Measurements from ENCODE around the gene RDH5. TPM values are rescaled to one million over a fixed set of nuclear protein-coding genes. Genes with fewer than 3 reads are reported as not detected.

The RDH5 gene
- polyA plus RNA-seq, 1 of the 3 experiments (the other 2 are of a cell fraction), result 5.2 TPM

DNA sequence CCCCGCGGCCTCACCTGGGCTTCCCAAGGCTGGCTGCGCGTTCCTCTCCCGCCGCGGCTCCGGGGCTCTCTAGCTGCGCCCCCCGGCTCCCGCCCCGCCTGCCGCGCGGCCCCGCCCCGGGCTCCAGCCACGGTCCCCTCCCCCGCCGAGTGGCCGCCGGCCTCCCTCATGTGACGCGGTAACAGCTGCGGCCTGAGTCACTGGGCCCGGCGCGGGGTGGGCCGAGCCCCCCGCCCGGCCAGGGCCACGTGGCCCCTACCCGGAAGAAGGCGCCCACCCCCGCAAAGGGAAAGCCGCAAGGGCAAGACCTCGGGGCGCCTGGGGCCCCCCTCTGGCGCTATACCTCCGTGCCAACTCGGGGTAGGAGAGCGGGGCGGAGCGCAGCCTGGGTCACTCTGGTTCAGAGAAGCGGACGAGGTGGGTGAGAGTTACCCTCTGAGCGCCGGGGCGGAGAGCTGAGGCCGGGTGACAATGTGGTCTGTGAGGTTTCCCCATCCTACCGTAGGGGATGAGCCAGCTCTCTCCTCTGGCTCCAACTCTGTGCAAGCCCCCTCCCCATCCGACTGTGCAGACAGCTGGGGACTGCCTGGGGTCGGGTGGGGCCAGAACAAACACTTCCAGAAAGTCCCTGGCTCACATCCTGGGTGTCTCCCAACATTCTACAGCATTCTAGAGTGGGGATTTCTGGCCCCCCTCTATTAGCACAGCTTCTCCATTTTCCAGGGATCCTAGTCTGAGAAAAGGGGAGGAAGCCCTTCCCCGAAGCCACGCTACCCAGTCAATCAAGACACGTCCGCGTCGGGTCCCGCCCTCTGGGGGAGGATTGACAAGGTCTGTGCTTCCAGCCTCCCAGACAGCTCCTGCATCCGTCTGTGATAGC lies 9.0 kb downstream of the RDH5 start, which contains the start of gene CD63:
Gene CD63 (minus strand): TSS at position 71 of the 880 bp plus-strand sequence. CDS start 668 bp downstream, outside the sequence.
- peak within 1 kb of the TSS; percentile 97 to 100 for H3K27ac ChIP-seq (ENCODE audit: low read depth in 2 of 2, low read length in 1 of 2)
- H3K9me3 ChIP-seq, result no peaks in the 10 kb centered on the region
- peak within 1 kb of the TSS; percentile 83 for H3K9ac ChIP-seq
- peak within 1 kb of the TSS; percentile 84 for H2AFZ ChIP-seq (ENCODE audit: low read depth)
- CTCF ChIA-PET, result interaction anchor here (0.8 to 4.6 kb wide), 12 partner anchors 9 to 460 kb away, joined by 3 to 47 read pairs (median 4); partner anchors contain the start of genes RDH5 and SMARCC2
- peak; percentile 93 for DNase-seq
- WGBS (ENCODE audit: low lambda C conversion rate), result 1% methylated on average over 10 of the region's 61 CpGs
- H3K9me2 ChIP-seq, result no peaks in the 10 kb centered on the region
- POLR2A ChIA-PET, result interaction anchor here (0.6 to 2.5 kb wide), 18 partner anchors 8 to 388 kb away, joined by 3 to 14 read pairs (median 4); partner anchors contain the start of genes BLOC1S1, DNAJC14, ORMDL2 and PA2G4
- peaks cover 39% of the 10 kb centered on the region for H4K20me1 ChIP-seq (ENCODE audit: insufficient read depth)
- H3K4me2 ChIP-seq, result peak within 1 kb of the TSS; percentile 97
- peak within 1 kb of the TSS; percentile 74 to 97 for H3K4me3 ChIP-seq (ENCODE audit: low read depth in 2 of 2, low read length in 1 of 2)
- peaks cover 31% of the 10 kb centered on the region for H3F3A ChIP-seq (replicated peaks; ENCODE audit: insufficient read depth)
- H3K79me2 ChIP-seq (ENCODE audit: insufficient read depth), result peaks cover 47% of the 10 kb centered on the region
- H3K36me3 ChIP-seq (replicated peaks in 1 of 2; ENCODE audit: control insufficient read depth in 1 of 2, insufficient read depth in 2 of 2, low read length in 1 of 2), result peaks cover 24 to 30% of the 10 kb centered on the region in 2 experiments
- peaks cover 0 to 26% of the 10 kb centered on the region in 2 experiments; a peak in 1 of 4 replicates for H3K4me1 ChIP-seq (ENCODE audit: control insufficient read depth in 1 of 2, insufficient read depth in 2 of 2, low read depth in 1 of 2, low read length in 1 of 2)
- no peaks in the 10 kb centered on the region for H3K27me3 ChIP-seq (ENCODE audit: insufficient read depth)
- TF ChIP-seq, protein P1, sequence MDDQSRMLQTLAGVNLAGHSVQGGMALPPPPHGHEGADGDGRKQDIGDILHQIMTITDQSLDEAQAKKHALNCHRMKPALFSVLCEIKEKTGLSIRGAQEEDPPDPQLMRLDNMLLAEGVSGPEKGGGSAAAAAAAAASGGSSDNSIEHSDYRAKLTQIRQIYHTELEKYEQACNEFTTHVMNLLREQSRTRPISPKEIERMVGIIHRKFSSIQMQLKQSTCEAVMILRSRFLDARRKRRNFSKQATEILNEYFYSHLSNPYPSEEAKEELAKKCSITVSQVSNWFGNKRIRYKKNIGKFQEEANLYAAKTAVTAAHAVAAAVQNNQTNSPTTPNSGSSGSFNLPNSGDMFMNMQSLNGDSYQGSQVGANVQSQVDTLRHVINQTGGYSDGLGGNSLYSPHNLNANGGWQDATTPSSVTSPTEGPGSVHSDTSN (IDR thresholded peaks at IDR 0.05), result peak; percentile 98
- TF ChIP-seq, protein P2, sequence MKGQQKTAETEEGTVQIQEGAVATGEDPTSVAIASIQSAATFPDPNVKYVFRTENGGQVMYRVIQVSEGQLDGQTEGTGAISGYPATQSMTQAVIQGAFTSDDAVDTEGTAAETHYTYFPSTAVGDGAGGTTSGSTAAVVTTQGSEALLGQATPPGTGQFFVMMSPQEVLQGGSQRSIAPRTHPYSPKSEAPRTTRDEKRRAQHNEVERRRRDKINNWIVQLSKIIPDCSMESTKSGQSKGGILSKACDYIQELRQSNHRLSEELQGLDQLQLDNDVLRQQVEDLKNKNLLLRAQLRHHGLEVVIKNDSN (IDR thresholded peaks at IDR 0.05; ENCODE audit: borderline replicate concordance, low read depth), result peak; percentile 90
- TF ChIP-seq CHD2 (IDR thresholded peaks at IDR 0.05; ENCODE audit: low read length, partially characterized antibody) (peak; percentile 36), RCOR1 (IDR thresholded peaks at IDR 0.05; ENCODE audit: low read length) (no peak), NFIC (IDR thresholded peaks at IDR 0.05; ENCODE audit: borderline replicate concordance) (0 out of 2 replicates have a peak, but pooled peaks have one; percentile 51), FOXJ3 (CRISPR knock-in tag; IDR thresholded peaks at IDR 0.05) (no peak), TCF12 (IDR thresholded peaks at IDR 0.05) (peak; percentile 63), NRF1 (IDR thresholded peaks at IDR 0.05; ENCODE audit: low read depth, low read length) (no peak), ELF1 (IDR thresholded peaks at IDR 0.05) (peak; percentile 88), JUND (IDR thresholded peaks at IDR 0.05) (peak; percentile 55; the same call in 1 of the 2 replicates), FOXM1 (IDR thresholded peaks at IDR 0.05; ENCODE audit: low read depth) (no peak), EZH2phosphoT487 (IDR thresholded peaks at IDR 0.05; ENCODE audit: borderline replicate concordance, low read depth) (no peak), EP300 (IDR thresholded peaks at IDR 0.05; ENCODE audit: borderline replicate concordance in 1 of 2, low read depth in 1 of 2, low read length in 1 of 2) (peak in 1 of 2 experiments; percentile 6; a peak in 1 of 4 replicates), GABPA (IDR thresholded peaks at IDR 0.05; ENCODE audit: low read depth) (no peak), FOSL2 (IDR thresholded peaks at IDR 0.05; ENCODE audit: borderline replicate concordance, low read depth) (peak; percentile 74; the same call in 1 of the 2 replicates), POLR2AphosphoS5 (IDR thresholded peaks at IDR 0.05; ENCODE audit: low read depth, low read length) (peak; percentile 54; the same call in 1 of the 2 replicates), TAF1 (IDR thresholded peaks at IDR 0.05; ENCODE audit: borderline replicate concordance, low read depth, low read length) (peak; percentile 65; the same call in 1 of the 2 replicates), RFX5 (IDR thresholded peaks at IDR 0.05; ENCODE audit: low read length) (no peak), TEAD4 (IDR thresholded peaks at IDR 0.05; ENCODE audit: borderline replicate concordance, insufficient read depth) (peak; percentile 37), MXI1 (IDR thresholded peaks at IDR 0.05; ENCODE audit: low read depth, low read length) (peak; percentile 84), GATA2 (CRISPR knock-in tag; IDR thresholded peaks at IDR 0.05) (no peak), SIN3A (IDR thresholded peaks at IDR 0.05; ENCODE audit: borderline replicate concordance, low read depth, low read length) (peak; percentile 84; the same call in 1 of the 2 replicates)
- TF ChIP-seq, protein P3, sequence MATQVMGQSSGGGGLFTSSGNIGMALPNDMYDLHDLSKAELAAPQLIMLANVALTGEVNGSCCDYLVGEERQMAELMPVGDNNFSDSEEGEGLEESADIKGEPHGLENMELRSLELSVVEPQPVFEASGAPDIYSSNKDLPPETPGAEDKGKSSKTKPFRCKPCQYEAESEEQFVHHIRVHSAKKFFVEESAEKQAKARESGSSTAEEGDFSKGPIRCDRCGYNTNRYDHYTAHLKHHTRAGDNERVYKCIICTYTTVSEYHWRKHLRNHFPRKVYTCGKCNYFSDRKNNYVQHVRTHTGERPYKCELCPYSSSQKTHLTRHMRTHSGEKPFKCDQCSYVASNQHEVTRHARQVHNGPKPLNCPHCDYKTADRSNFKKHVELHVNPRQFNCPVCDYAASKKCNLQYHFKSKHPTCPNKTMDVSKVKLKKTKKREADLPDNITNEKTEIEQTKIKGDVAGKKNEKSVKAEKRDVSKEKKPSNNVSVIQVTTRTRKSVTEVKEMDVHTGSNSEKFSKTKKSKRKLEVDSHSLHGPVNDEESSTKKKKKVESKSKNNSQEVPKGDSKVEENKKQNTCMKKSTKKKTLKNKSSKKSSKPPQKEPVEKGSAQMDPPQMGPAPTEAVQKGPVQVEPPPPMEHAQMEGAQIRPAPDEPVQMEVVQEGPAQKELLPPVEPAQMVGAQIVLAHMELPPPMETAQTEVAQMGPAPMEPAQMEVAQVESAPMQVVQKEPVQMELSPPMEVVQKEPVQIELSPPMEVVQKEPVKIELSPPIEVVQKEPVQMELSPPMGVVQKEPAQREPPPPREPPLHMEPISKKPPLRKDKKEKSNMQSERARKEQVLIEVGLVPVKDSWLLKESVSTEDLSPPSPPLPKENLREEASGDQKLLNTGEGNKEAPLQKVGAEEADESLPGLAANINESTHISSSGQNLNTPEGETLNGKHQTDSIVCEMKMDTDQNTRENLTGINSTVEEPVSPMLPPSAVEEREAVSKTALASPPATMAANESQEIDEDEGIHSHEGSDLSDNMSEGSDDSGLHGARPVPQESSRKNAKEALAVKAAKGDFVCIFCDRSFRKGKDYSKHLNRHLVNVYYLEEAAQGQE (IDR thresholded peaks at IDR 0.05; ENCODE audit: low read depth, low read length), result peak; percentile 52
- TF ChIP-seq, protein P4, sequence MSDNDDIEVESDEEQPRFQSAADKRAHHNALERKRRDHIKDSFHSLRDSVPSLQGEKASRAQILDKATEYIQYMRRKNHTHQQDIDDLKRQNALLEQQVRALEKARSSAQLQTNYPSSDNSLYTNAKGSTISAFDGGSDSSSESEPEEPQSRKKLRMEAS (IDR thresholded peaks at IDR 0.05; ENCODE audit: low read depth), result peak; percentile 92
- TF ChIP-seq, protein P5, sequence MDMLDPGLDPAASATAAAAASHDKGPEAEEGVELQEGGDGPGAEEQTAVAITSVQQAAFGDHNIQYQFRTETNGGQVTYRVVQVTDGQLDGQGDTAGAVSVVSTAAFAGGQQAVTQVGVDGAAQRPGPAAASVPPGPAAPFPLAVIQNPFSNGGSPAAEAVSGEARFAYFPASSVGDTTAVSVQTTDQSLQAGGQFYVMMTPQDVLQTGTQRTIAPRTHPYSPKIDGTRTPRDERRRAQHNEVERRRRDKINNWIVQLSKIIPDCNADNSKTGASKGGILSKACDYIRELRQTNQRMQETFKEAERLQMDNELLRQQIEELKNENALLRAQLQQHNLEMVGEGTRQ (IDR thresholded peaks at IDR 0.05; ENCODE audit: borderline replicate concordance, low read depth, low read length), result peak; percentile 68
